Left forelimb (tissue), 1 donor: ENCODE data around the gene KCNK2.

Source experiments
- DNase-seq: peaks from one replicate; pipeline ENCODE4 v3.0.0-alpha.2; 2018; ENCODE audit warnings: low spot score

The KCNK2 gene

GRCh38 chr1:215095524-215095923, 13.0 kb downstream of the KCNK2 start:
- no peak for DNase-seq

GRCh38 chr1:215101511-215101910, 19.0 kb downstream of the KCNK2 start:
- DNase-seq, result no peak

GRCh38 chr1:215104283-215104682, 21.7 kb downstream of the KCNK2 start:
- no peak for DNase-seq

- DNase-seq, result no peak
Observed at GRCh38 chr1:215106067-215106466, 23.5 kb downstream of the KCNK2 start.

GRCh38 chr1:215109171-215109570, 26.6 kb downstream of the KCNK2 start:
- no peak for DNase-seq

GRCh38 chr1:215111916-215112315, 29.4 kb downstream of the KCNK2 start:
- DNase-seq, result no peak

- no peak for DNase-seq
Observed at GRCh38 chr1:215113776-215114153, 31.2 kb downstream of the KCNK2 start.

GRCh38 chr1:215114154-215114933, 31.8 kb downstream of the KCNK2 start:
- no peak for DNase-seq

- no peak for DNase-seq
Observed at GRCh38 chr1:215115760-215116159, 33.2 kb downstream of the KCNK2 start.

GRCh38 chr1:215118081-215118480, 35.5 kb downstream of the KCNK2 start:
- no peak for DNase-seq

GRCh38 chr1:215119056-215119455, 36.5 kb downstream of the KCNK2 start:
- no peak for DNase-seq

GRCh38 chr1:215119719-215120365, 37.3 kb downstream of the KCNK2 start:
- no peak for DNase-seq

GRCh38 chr1:215128504-215128903, 46.0 kb downstream of the KCNK2 start:
- no peak for DNase-seq

- no peak for DNase-seq
Observed at GRCh38 chr1:215131291-215131690, 48.8 kb downstream of the KCNK2 start.

GRCh38 chr1:215132156-215132555, 49.6 kb downstream of the KCNK2 start:
- DNase-seq, result no peak

GRCh38 chr1:215133532-215133931, 51.0 kb downstream of the KCNK2 start:
- no peak for DNase-seq

- DNase-seq, result no peak
Observed at GRCh38 chr1:215137985-215138384, 55.4 kb downstream of the KCNK2 start.

- no peak for DNase-seq
Observed at GRCh38 chr1:215140135-215140534, 57.6 kb downstream of the KCNK2 start.

GRCh38 chr1:215141460-215141859, 58.9 kb downstream of the KCNK2 start:
- DNase-seq, result no peak

GRCh38 chr1:215143497-215143896, 61.0 kb downstream of the KCNK2 start:
- no peak for DNase-seq

GRCh38 chr1:215146240-215146975, 63.9 kb downstream of the KCNK2 start:
- DNase-seq, result no peak

GRCh38 chr1:215147024-215147423, 64.5 kb downstream of the KCNK2 start:
- DNase-seq, result no peak
